UCSD-AML1 (cell line): ENCODE results near the gene NUAK1.
"Not testable (repeated sequence)": the region's sequence is repeated elsewhere in the genome, so short reads cannot be mapped to it uniquely, and the experiment has no call there.

Source experiments
- DNase-seq: peaks from one replicate; lab custom pipeline; 2025; ENCODE audit not compliant: unreplicated experiment; lab: John Stamatoyannopoulos, UW

Gene NUAK1

GRCh38 chr12:106037524-106038298 is 101.0 kb downstream of the NUAK1 start:
- DNase-seq: no peak

GRCh38 chr12:106035421-106035820 is 103.3 kb downstream of the NUAK1 start:
- no peak for DNase-seq

DNA sequence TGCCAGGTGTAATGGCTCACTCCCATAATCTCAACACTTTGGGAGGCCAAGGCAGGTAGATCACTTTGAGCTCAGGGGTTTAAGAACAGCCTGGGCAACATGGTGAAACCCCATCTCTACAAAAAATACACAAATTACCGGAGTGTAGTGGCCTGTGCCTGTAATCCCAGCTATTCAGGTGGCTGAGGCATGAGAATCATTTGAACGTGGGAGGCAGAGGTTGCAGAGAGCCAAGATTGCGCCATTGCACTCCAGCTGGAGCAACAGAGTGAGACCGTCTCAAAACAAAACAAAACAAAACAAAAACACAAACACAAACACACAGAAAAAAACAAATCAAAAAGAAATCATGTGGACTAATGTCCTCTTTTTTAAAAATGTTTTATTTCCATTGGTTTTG is 104.4 kb downstream of the NUAK1 start:
- DNase-seq: no peak

GRCh38 chr12:106033161-106033675 is 105.5 kb downstream of the NUAK1 start:
- no peak for DNase-seq

DNA sequence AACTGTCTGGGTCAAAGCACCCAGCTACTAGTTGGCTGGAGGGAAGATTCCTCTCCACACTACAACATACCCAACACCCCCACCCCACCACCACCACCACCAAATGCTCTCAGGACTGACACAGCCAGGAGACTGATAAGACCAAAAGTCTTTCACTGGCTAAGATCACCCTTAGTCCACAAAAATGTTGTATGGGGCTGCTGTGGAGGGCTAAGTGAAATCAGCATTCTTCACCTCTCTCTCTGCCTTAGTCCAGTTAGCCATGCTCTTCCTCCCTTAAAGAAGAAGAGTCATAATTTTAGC is 106.2 kb downstream of the NUAK1 start:
- DNase-seq: no peak

GRCh38 chr12:106031761-106032622 is 106.8 kb downstream of the NUAK1 start:
- DNase-seq: no peak

- no peak for DNase-seq
These were observed 108.3 kb downstream of the NUAK1 start for GRCh38 chr12:106030210-106031071.

DNA sequence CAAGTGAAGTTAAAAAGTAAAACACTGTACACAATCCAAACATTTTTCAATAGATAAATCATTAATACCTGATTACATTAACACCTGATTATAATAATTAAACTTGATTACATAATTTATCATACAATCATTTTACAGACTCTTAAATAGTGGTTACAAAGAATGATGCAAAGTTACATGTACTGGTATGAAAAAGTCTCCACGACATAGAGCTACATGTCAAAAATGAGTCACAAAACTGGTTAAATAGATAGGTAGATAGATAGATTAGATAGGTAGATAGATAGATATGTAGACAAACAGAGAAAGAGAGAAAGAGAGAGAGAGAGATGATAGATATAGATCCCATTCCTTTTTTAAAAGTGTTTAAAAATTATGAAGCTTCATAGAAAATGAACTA is 109.2 kb downstream of the NUAK1 start:
- no peak for DNase-seq

GRCh38 chr12:106027911-106028310 is 110.8 kb downstream of the NUAK1 start:
- no peak for DNase-seq

GRCh38 chr12:106027286-106027685 is 111.5 kb downstream of the NUAK1 start:
- DNase-seq: no peak

GRCh38 chr12:106025129-106025528 is 113.6 kb downstream of the NUAK1 start:
- DNase-seq: no peak

- no peak for DNase-seq
These were observed 115.7 kb downstream of the NUAK1 start for GRCh38 chr12:106023039-106023438.

DNA sequence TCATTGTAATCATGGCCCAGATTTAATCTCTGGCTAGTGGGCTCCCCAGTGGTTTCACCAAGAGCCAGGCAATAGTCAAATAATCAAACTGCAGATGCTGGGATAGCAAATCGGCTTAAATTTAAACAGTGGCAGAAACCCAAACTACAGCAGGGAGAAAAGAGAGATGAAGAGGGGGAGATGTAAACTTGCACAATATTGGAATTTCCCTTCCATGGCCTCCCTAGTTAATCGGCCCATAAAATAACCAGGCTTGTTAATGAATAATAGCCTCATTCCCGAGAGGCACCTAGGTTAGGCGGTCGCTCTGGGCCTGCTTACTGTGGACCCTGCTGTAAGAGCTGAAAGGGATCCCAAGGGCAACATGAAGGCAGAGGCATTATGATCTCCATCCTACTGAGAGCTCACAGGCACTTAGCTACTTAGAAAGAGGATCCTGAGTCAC is 116.2 kb downstream of the NUAK1 start:
- DNase-seq: no peak

GRCh38 chr12:106021516-106021915 is 117.2 kb downstream of the NUAK1 start:
- DNase-seq: no peak

GRCh38 chr12:106020736-106021135 is 118.0 kb downstream of the NUAK1 start:
- DNase-seq: no peak

DNA sequence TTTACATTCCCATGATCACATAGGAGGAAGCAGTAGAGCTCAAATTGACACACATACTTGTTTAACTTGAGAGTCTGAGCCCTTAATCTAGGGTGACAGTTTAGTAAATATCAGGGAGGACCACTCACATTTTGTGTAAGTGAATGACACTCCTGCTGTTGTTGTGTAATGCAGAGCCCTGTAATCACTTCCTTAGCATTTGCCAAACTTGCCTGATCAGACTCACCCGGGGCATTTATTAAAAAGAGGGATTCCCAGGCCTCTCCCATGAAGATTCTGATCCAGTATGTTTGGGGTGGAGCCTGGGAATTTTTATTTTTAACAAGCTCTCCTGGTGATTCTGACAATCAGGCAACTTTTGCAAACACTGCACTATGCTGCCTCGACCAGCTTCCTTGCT is 119.6 kb downstream of the NUAK1 start:
- DNase-seq: no peak

DNA sequence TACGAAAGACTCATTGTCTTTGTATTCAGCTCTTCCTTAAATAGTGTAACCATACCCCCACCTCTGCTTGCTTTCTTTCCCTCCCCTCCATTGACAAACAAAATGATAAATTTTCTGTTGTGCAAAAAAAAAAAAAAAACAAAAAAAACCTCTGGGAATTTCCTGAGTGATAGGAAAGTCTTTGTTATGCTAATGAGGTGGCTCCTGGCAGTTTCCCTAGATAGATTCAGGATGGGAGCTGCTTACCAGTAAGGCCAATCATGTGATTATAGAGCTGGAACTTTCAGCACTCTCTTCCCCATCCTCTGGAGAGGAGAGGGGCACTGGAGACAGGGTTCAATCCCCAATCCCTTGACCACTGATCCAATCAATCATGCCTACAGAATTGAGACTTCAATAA is 120.5 kb downstream of the NUAK1 start:
- no peak for DNase-seq

- not testable (repeated sequence) for DNase-seq
These were observed 122.0 kb downstream of the NUAK1 start for GRCh38 chr12:106016601-106017278.

DNA sequence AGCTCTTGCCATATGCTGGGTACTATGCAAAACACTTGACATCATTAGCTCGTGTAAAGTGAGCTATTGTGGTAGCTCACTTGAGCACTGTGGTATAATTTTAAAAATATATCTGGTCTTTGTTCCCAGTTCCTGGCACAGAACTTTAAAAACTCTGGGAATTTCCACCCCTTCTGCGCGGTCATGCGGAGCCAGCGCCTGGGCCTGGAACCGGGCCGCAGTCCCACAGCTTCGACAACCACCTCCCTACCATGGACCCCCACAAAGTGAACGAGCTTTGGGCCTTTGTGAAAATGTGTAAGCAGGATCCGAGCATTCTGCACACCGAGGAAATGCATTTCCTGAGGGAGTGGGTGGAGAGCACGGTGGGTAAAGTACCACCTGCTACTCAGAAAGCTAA is 123.1 kb downstream of the NUAK1 start:
- no peak for DNase-seq

DNA sequence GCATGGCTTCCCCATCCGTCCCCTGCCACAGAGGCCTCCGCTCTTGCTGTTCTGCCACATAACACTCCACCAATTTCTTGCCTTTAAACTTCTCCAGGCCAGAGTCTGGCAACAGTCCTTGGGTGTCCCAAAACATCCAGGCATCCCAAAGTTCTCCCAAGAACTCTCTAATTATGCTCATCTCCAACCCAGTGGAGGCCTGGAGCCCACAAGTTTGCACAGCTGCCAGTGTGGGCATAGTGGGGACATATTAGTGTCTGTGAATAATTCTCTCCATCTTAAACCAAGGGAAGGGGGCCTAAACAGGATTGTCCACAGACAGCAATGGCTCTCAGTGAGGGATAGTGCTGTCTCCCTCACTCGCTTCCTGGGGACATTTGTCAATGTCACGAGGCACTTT is 124.8 kb downstream of the NUAK1 start:
- no peak for DNase-seq
